ENCODE measurements around the gene ESRRB. TPM values are rescaled to one million over a fixed set of nuclear protein-coding genes. Genes with fewer than 3 reads are reported as not detected.

ESRRB gene
- total RNA-seq, 1 donor from 2014 or later = 0.23 TPM

- Mint-ChIP-seq H3K4me1 (ENCODE audit: low read depth) (no peaks in the 10 kb centered on the region), H3K27me3 (ENCODE audit: low read depth) (no peaks in the 10 kb centered on the region), H3K4me3 (ENCODE audit: low read depth) (no peak overlapping the region), H3K27ac (no peak overlapping the region), H3K9me3 (no peaks in the 10 kb centered on the region), H3K36me3 (ENCODE audit: low read depth) (no peaks in the 10 kb centered on the region)
- DNase-seq (ENCODE audit: low spot score) = no peak
- intact Hi-C loops (cut with micrococcal nuclease) = no loop called here
These were observed 110.4 kb downstream of the ESRRB start for GRCh38 chr14:76486251-76486743.

- Mint-ChIP-seq H3K9me3 (no peaks in the 10 kb centered on the region), H3K36me3 (ENCODE audit: low read depth) (no peaks in the 10 kb centered on the region), H3K4me3 (ENCODE audit: low read depth) (no peak overlapping the region), H3K27me3 (ENCODE audit: low read depth) (no peaks in the 10 kb centered on the region), H3K27ac (no peak overlapping the region), H3K4me1 (ENCODE audit: low read depth) (no peaks in the 10 kb centered on the region)
- intact Hi-C loops (cut with micrococcal nuclease) = no loop called here
- no peak for DNase-seq (ENCODE audit: low spot score)
These were observed 112.6 kb downstream of the ESRRB start for GRCh38 chr14:76488551-76488950.

DNA sequence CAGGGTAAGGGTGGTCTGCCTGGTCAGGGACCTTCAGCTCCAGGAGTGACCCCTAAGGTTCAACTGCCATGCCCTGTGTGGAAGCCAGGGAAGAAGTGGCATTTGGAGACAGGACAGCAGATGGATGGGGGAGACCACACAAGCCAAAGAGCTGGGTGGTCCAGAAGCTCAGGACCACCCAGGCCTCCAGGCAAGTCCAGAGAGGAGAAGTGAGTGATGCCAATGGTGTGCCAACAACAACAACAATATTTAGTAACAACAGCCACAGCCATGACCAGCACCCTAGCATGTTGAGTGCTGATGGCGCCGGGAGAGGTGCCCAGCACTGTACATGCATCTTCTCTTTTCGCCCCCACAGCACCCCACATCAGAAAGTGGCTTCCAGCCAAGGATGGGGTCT lies 113.7 kb downstream of the ESRRB start:
- intact Hi-C loops (cut with micrococcal nuclease) = no loop called here
- no peaks in the 10 kb centered on the region for H3K36me3 Mint-ChIP-seq (ENCODE audit: low read depth)
- no peaks in the 10 kb centered on the region for H3K9me3 Mint-ChIP-seq
- H3K27ac Mint-ChIP-seq = no peak overlapping the region
- H3K4me3 Mint-ChIP-seq (ENCODE audit: low read depth) = no peak overlapping the region
- no peaks in the 10 kb centered on the region for H3K4me1 Mint-ChIP-seq (ENCODE audit: low read depth)
- DNase-seq (ENCODE audit: low spot score) = no peak
- H3K27me3 Mint-ChIP-seq (ENCODE audit: low read depth) = no peaks in the 10 kb centered on the region

GRCh38 chr14:76490111-76490510 lies 114.2 kb downstream of the ESRRB start:
- no peak for DNase-seq (ENCODE audit: low spot score)
- intact Hi-C loops (cut with micrococcal nuclease) = no loop called here
- Mint-ChIP-seq H3K36me3 (ENCODE audit: low read depth) (no peaks in the 10 kb centered on the region), H3K27ac (no peak overlapping the region), H3K4me3 (ENCODE audit: low read depth) (no peak overlapping the region), H3K27me3 (ENCODE audit: low read depth) (no peaks in the 10 kb centered on the region), H3K4me1 (ENCODE audit: low read depth) (no peaks in the 10 kb centered on the region), H3K9me3 (no peaks in the 10 kb centered on the region)

DNA sequence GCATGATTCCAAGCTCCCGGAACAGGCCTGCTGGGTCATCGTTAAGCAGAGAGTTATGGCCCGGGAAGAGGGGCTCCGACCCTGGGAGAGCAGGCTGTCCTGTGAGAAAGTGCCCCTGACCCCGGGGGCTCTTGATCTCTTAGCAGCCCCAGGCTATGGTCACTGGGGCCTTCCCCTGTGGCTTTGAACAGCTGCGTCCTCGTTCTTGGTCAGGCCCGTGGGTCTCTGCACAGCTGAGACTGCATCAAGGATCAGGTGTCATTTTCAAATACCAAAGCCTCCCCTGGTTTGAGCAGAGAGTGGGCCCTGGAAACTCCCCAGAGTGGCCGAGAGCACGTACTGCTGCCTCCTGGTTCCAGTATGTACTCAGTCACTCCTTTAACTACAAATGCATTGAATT lies 114.8 kb downstream of the ESRRB start:
- Mint-ChIP-seq H3K27me3 (ENCODE audit: low read depth) (no peaks in the 10 kb centered on the region), H3K9me3 (no peaks in the 10 kb centered on the region), H3K4me3 (ENCODE audit: low read depth) (no peak overlapping the region), H3K4me1 (ENCODE audit: low read depth) (no peaks in the 10 kb centered on the region), H3K36me3 (ENCODE audit: low read depth) (no peaks in the 10 kb centered on the region), H3K27ac (no peak overlapping the region)
- DNase-seq (ENCODE audit: low spot score) = no peak
- intact Hi-C loops (cut with micrococcal nuclease) = no loop called here

DNA sequence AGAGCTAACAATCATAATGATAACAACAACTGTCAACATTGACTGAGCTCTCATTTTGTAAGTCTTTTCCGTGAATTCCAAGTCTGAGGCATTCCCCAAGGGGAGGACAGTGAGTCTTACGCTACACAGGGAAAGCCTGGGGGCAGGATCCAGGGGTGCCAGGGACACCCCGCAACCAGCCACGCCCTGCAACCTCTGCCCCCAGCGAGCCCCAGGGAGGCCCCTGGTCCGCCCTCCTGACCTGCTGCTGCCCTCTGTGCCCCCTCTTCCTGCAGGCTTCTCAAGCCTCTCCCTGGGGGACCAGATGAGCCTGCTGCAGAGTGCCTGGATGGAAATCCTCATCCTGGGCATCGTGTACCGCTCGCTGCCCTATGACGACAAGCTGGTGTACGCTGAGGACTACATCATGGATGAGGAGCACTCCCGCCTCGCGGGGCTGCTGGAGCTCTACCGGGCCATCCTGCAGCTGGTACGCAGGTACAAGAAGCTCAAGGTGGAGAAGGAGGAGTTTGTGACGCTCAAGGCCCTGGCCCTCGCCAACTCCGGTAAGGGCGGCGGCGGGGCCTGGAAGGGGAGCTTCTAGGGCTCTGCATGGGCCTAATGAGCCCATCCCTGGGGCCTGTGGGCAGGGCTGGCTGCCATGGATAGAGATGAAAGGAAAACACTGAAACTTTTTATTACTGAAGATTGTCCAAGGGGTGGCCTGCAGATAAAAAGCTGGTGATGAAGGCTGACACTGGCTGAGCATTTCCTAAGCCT lies 115.4 kb downstream of the ESRRB start:
- Mint-ChIP-seq H3K27me3 (ENCODE audit: low read depth) (no peaks in the 10 kb centered on the region), H3K9me3 (no peaks in the 10 kb centered on the region), H3K4me1 (ENCODE audit: low read depth) (no peaks in the 10 kb centered on the region), H3K36me3 (ENCODE audit: low read depth) (no peaks in the 10 kb centered on the region), H3K4me3 (ENCODE audit: low read depth) (no peak overlapping the region), H3K27ac (no peak overlapping the region)
- DNase-seq (ENCODE audit: low spot score) = no peak
- intact Hi-C loops (cut with micrococcal nuclease) = no loop called here

DNA sequence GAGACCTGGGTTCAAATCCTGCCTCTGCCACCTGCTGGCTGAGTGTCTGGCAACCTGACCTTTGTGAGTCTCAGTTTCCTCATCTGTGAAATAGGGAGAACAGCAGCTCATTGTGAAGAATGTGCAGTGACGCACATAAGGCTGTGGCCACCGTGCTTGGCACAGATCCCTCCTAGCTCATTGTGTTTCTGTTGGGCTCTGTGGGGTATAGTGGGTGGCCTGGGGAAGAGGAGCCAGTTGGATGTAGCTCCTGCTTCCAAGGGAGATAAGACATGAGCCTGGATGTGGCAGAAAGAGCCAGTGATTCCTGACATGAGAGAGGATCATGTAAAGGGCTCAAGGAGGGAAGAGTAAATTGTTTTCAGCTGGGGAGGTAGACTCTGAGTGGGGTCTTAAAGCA lies 120.0 kb downstream of the ESRRB start:
- DNase-seq (ENCODE audit: low spot score) = no peak
- intact Hi-C loops (cut with micrococcal nuclease) = no loop called here
- H3K4me1 Mint-ChIP-seq (ENCODE audit: low read depth) = no peaks in the 10 kb centered on the region
- H3K4me3 Mint-ChIP-seq (ENCODE audit: low read depth) = no peak overlapping the region
- H3K9me3 Mint-ChIP-seq = no peaks in the 10 kb centered on the region
- no peak overlapping the region for H3K27ac Mint-ChIP-seq
- no peaks in the 10 kb centered on the region for H3K27me3 Mint-ChIP-seq (ENCODE audit: low read depth)
- H3K36me3 Mint-ChIP-seq (ENCODE audit: low read depth) = no peaks in the 10 kb centered on the region

- H3K36me3 Mint-ChIP-seq (ENCODE audit: low read depth) = no peaks in the 10 kb centered on the region
- DNase-seq (ENCODE audit: low spot score) = no peak
- H3K27me3 Mint-ChIP-seq (ENCODE audit: low read depth) = no peaks in the 10 kb centered on the region
- H3K4me3 Mint-ChIP-seq (ENCODE audit: low read depth) = no peak overlapping the region
- H3K27ac Mint-ChIP-seq = no peak overlapping the region
- H3K9me3 Mint-ChIP-seq = no peaks in the 10 kb centered on the region
- intact Hi-C loops (cut with micrococcal nuclease) = no loop called here
- no peaks in the 10 kb centered on the region for H3K4me1 Mint-ChIP-seq (ENCODE audit: low read depth)
These were observed 120.7 kb downstream of the ESRRB start for GRCh38 chr14:76496595-76496994.

- H3K27ac Mint-ChIP-seq = no peak overlapping the region
- DNase-seq (ENCODE audit: low spot score) = no peak
- no peak overlapping the region for H3K4me3 Mint-ChIP-seq (ENCODE audit: low read depth)
- H3K4me1 Mint-ChIP-seq (ENCODE audit: low read depth) = no peaks in the 10 kb centered on the region
- H3K36me3 Mint-ChIP-seq (ENCODE audit: low read depth) = no peaks in the 10 kb centered on the region
- H3K27me3 Mint-ChIP-seq (ENCODE audit: low read depth) = no peaks in the 10 kb centered on the region
- H3K9me3 Mint-ChIP-seq = no peaks in the 10 kb centered on the region
- intact Hi-C loops (cut with micrococcal nuclease) = no loop called here
These were observed 121.9 kb downstream of the ESRRB start for GRCh38 chr14:76497550-76498462.

GRCh38 chr14:76498463-76498935 lies 122.6 kb downstream of the ESRRB start:
- Mint-ChIP-seq H3K4me1 (ENCODE audit: low read depth) (no peaks in the 10 kb centered on the region), H3K4me3 (ENCODE audit: low read depth) (no peak overlapping the region), H3K9me3 (no peaks in the 10 kb centered on the region), H3K27me3 (ENCODE audit: low read depth) (no peaks in the 10 kb centered on the region), H3K36me3 (ENCODE audit: low read depth) (no peaks in the 10 kb centered on the region), H3K27ac (no peak overlapping the region)
- intact Hi-C loops (cut with micrococcal nuclease) = no loop called here
- no peak for DNase-seq (ENCODE audit: low spot score)

DNA sequence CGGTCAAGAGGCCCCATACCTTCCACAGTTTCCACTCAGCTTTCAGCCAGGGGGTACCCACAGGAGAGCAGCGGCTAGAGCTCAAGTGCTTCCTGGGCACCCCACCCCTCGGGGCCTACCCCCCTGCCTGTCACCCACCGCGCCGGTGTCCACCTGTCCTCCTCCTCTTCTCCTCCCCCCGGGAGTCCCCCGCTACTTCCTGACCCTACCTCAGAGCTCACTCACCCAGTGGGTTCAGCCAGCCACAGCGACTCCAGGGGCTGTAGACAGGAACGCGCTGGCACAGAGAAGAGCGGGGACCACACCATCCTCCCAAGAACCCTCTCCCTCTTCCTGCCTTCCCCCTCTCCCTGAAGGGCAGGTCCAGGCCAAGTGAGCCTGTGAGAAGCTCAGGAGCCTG lies 123.0 kb downstream of the ESRRB start:
- no peak overlapping the region for H3K4me3 Mint-ChIP-seq (ENCODE audit: low read depth)
- H3K27me3 Mint-ChIP-seq (ENCODE audit: low read depth) = no peaks in the 10 kb centered on the region
- H3K9me3 Mint-ChIP-seq = no peaks in the 10 kb centered on the region
- no peaks in the 10 kb centered on the region for H3K36me3 Mint-ChIP-seq (ENCODE audit: low read depth)
- H3K27ac Mint-ChIP-seq = no peak overlapping the region
- no peaks in the 10 kb centered on the region for H3K4me1 Mint-ChIP-seq (ENCODE audit: low read depth)
- DNase-seq (ENCODE audit: low spot score) = no peak
- intact Hi-C loops (cut with micrococcal nuclease) = no loop called here

DNA sequence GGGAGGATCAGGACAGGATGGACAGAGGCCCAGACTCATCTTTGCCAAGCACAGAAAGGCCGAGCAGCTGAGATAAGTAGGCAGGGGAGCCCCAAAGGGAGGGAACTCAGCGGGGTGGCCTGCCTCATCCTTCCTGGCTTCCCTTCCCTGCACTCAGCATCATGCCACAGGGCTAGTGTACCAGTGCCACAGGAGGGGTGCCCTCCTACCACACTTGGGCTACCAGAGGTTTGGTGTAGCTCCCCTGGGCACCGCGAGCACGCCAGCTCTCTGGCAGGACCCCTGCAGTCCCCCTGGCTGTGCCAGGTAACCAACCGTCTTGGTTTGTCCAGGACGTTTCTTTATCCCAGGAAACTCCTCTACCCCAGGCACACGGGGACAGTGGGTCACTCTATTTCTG lies 123.5 kb downstream of the ESRRB start:
- Mint-ChIP-seq H3K27ac (no peak overlapping the region), H3K27me3 (ENCODE audit: low read depth) (no peaks in the 10 kb centered on the region), H3K9me3 (no peaks in the 10 kb centered on the region), H3K36me3 (ENCODE audit: low read depth) (no peaks in the 10 kb centered on the region), H3K4me1 (ENCODE audit: low read depth) (no peaks in the 10 kb centered on the region), H3K4me3 (ENCODE audit: low read depth) (no peak overlapping the region)
- intact Hi-C loops (cut with micrococcal nuclease) = no loop called here
- DNase-seq (ENCODE audit: low spot score) = no peak

DNA sequence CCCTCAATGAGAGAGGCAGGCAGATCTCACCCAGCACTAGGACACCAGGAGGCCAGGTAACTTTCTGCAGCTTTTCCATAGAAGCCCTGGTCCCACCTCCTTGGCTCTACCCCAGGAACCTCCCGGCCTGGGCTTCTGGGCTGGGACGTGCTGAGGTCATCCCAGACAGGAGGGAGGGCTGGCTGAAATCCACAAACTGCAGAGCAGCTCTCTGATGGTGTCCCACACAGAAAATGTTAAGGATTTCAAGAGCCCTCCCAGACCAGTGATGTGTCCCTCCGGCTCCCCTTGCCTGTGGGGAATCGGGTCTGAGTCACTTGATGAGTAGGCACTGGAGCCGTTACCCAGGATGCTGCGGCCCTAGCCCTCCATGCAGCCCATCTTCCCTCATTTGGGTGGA lies 124.1 kb downstream of the ESRRB start:
- H3K27me3 Mint-ChIP-seq (ENCODE audit: low read depth) = no peaks in the 10 kb centered on the region
- intact Hi-C loops (cut with micrococcal nuclease) = no loop called here
- no peaks in the 10 kb centered on the region for H3K4me1 Mint-ChIP-seq (ENCODE audit: low read depth)
- no peak for DNase-seq (ENCODE audit: low spot score)
- H3K36me3 Mint-ChIP-seq (ENCODE audit: low read depth) = no peaks in the 10 kb centered on the region
- no peaks in the 10 kb centered on the region for H3K9me3 Mint-ChIP-seq
- H3K27ac Mint-ChIP-seq = no peak overlapping the region
- H3K4me3 Mint-ChIP-seq (ENCODE audit: low read depth) = no peak overlapping the region

All from activated T-helper 2 cell treated with anti-CD3 and anti-CD28 coated beads, Interferon-gamma antibody, Interleukin-2, Interleukin-4, amounts not matched to agents 10 μg/mL and 5 μg/mL and 100 μg/mL, durations not matched to agents 14 hours and 24 hours and 36 hours (primary cell).